H7 (cell line): ENCODE data around the gene ASCL3. TPM values are rescaled to one million over a fixed set of nuclear protein-coding genes. Genes with fewer than 3 reads are reported as not detected.

ENCODE experiments used
- DNase-seq: peaks from one replicate; pipeline ENCODE4 v3.0.0; 2012
- H3K27me3 ChIP-seq: 2 replicates; pipeline ENCODE4 v1.6.0; 2011; ENCODE audit warnings: mild to moderate bottlenecking, low read length; ENCODE audit not compliant: control insufficient read depth, insufficient read depth
- H3K36me3 ChIP-seq: replicated peaks from 2 replicates; pipeline ENCODE4 v1.5.1; 2011; ENCODE audit warnings: low read length; ENCODE audit not compliant: control insufficient read depth, insufficient read depth
- H3K4me3 ChIP-seq: 2 replicates; pipeline ENCODE4 v1.5.1; 2011; ENCODE audit warnings: low read depth, mild to moderate bottlenecking, control low read depth, low read length, moderate library complexity; ENCODE audit not compliant: insufficient read depth
- total RNA-seq: library from RNA; depleted of rRNA; stranded (reverse); fragments of >200 nt; shearing (Covaris generic); gene quantifications from 2 replicates; pipeline ENCODE4 v1.2.3, GENCODE V29; 2014

ASCL3 gene
- total RNA-seq, 1 experiment from 2014 or later: not detected

DNA sequence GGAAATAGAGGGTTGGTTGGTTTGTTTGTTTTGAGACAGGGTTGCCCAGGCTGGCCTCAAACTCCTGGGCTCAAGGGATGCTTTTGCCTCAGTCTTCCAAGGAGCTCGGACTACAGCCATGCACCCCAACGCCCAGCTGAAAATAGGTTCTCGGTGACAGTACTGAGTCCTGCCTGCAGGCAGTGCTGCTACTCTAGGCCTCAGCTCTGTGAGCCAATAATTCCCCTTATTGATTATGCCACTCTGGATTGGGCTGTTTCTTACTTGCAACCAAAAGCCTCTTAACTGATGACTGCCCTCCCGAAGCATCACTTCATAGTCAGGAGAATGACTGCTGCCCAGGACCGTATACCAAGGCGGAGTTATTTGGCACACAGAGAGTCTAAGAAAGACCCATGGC, 8.9 kb downstream of the ASCL3 start:
- peak; percentile 51 for DNase-seq
- no peaks in the 10 kb centered on the region for H3K27me3 ChIP-seq
- H3K4me3 ChIP-seq: no peak overlapping the region
- no peaks in the 10 kb centered on the region for H3K36me3 ChIP-seq

- Histone ChIP-seq H3K36me3 (no peaks in the 10 kb centered on the region), H3K4me3 (no peak within 1 kb of the TSS), H3K27me3 (no peaks in the 10 kb centered on the region)
- DNase-seq: peak; percentile 66
These were observed 10.1 kb downstream of the ASCL3 start, which contains the start of gene C11orf16 for GRCh38 chr11:8932564-8933180. TSS of gene C11orf16 (minus strand) at chr11:8932947. CDS start at chr11:8932308, 639 bp downstream.

GRCh38 chr11:8930456-8931175, 12.2 kb downstream of the ASCL3 start:
- no peaks in the 10 kb centered on the region for H3K27me3 ChIP-seq
- no peak overlapping the region for H3K4me3 ChIP-seq
- H3K36me3 ChIP-seq: no peaks in the 10 kb centered on the region
- no peak for DNase-seq

DNA sequence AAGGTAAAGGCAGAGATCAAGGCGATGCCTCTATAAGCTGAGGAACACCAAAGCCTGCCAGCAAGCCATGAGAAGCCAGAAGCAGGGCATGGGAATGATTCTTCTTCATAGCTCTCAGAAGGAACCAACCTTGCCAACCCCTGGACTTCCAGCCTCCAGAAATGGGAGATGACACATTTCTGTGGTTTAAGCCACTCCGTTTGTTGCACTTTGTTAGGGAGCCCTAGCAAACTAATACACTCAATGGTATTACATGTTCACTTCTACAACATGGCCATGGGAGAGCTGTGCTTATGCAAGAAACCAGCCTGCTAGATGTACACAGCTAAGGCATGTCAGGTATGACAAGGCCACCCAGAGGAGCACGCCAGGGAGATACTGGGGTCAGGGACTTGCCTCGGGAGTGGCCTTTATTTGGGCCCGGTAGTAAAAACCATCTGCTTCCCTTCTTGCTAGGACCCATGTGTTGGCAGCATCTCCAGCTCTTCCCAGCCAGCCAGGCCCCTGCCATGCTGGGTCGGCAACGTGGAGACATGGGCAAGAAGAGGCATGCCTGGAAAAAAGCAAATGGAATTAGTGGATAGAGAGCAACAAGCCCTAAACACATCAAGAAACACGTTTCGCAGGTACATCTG, 13.7 kb downstream of the ASCL3 start:
- no peaks in the 10 kb centered on the region for H3K36me3 ChIP-seq
- no peak for DNase-seq
- H3K27me3 ChIP-seq: no peaks in the 10 kb centered on the region
- H3K4me3 ChIP-seq: no peak overlapping the region

- Histone ChIP-seq H3K36me3 (no peaks in the 10 kb centered on the region), H3K4me3 (no peak overlapping the region)
- no peak for DNase-seq
These were observed 14.6 kb downstream of the ASCL3 start for GRCh38 chr11:8928205-8928604.

DNA sequence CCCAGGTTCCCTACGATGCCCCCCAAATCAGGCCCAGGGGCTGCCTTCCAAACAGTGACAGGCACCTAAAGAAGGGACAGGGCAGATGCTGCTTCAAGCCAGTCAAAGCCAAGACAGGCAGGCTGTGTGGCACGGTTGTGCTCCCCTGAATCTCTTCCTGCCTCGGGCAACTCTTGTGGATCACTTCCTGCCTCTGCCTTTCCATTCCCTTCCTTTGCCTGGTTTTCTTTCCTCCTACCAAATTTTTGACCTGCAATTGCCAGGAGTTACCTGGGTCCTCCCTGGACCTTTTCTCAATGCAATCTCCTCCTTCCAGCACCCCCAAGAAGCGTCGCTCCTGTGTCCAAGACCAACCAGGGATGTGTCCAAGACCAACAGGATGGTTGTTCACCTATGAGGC, 15.6 kb downstream of the ASCL3 start:
- Histone ChIP-seq H3K4me3 (no peak overlapping the region), H3K27me3 (no peaks in the 10 kb centered on the region), H3K36me3 (no peaks in the 10 kb centered on the region; the same call in 1 of the 2 replicates)
- no peak for DNase-seq

More at GRCh38 chr11:8928205-8928604, 14.6 kb downstream of the ASCL3 start:
- H3K27me3 ChIP-seq: no peaks in the 10 kb centered on the region

DNA sequence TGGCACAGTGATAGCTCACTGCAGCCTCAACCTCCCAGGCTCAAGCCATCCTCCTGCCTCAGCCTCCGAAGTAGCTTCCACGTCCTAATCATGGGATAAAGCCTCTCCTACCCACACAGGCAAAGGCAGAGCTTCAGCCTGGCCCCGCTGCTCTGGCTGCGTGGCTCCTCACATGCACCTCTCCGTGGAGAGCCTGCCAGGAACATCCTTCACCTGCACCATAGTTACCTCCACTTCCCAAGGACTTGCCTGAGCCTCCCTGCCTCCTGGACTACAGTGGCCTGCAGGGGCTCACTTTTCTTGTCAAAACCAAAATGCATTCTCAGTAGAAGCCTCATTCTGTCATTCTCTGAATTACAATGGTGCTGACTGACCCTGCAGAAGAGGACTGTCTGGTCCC, 16.6 kb downstream of the ASCL3 start:
- no peak overlapping the region for H3K4me3 ChIP-seq
- peaks cover 2% of the 10 kb centered on the region for H3K36me3 ChIP-seq
- no peaks in the 10 kb centered on the region for H3K27me3 ChIP-seq
- no peak for DNase-seq

GRCh38 chr11:8925711-8926110, 17.1 kb downstream of the ASCL3 start:
- Histone ChIP-seq H3K27me3 (no peaks in the 10 kb centered on the region), H3K4me3 (no peak overlapping the region), H3K36me3 (peaks cover 2% of the 10 kb centered on the region)
- no peak for DNase-seq

- no peaks in the 10 kb centered on the region for H3K27me3 ChIP-seq
- DNase-seq: no peak
- no peak overlapping the region for H3K4me3 ChIP-seq
- H3K36me3 ChIP-seq: peaks cover 6% of the 10 kb centered on the region
These were observed 20.1 kb downstream of the ASCL3 start for GRCh38 chr11:8922691-8923090.

GRCh38 chr11:8917157-8917825, 25.5 kb downstream of the ASCL3 start:
- DNase-seq: peak; percentile 55
- H3K27me3 ChIP-seq: no peaks in the 10 kb centered on the region
- H3K36me3 ChIP-seq: peaks cover 8% of the 10 kb centered on the region
- H3K4me3 ChIP-seq: no peak overlapping the region

DNA sequence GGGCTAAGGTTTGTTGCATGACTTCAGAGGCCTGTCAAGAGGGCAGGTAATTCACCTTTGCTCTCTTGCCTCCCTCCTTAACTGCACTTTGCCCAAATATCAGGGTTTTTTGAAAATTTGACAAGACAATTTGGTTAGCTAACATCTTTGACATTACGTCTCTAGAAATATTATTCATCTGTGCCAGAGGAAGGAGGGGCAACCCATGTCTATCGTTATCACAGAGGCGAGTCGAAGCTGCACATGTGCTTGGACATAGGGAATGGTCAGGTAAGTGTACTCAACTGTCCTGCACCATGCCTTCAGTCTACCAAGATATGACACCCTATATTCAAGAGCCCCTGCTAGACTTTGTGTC, 28.2 kb downstream of the ASCL3 start:
- H3K27me3 ChIP-seq: peaks cover 4% of the 10 kb centered on the region
- DNase-seq: no peak
- peaks cover 4% of the 10 kb centered on the region for H3K36me3 ChIP-seq
- no peak overlapping the region for H3K4me3 ChIP-seq

- peaks cover 4% of the 10 kb centered on the region for H3K36me3 ChIP-seq
- no peak overlapping the region for H3K4me3 ChIP-seq
- peaks cover 7% of the 10 kb centered on the region for H3K27me3 ChIP-seq
- DNase-seq: peak; percentile 73
These were observed 28.7 kb downstream of the ASCL3 start for GRCh38 chr11:8913961-8914660.

- Histone ChIP-seq H3K36me3 (no peaks in the 10 kb centered on the region), H3K4me3 (peak within 1 kb of the TSS; percentile 87), H3K27me3 (peaks cover 10% of the 10 kb centered on the region)
- DNase-seq: peak; percentile 99
These were observed 31.6 kb downstream of the ASCL3 start, which contains the start of gene AKIP1 for GRCh38 chr11:8911029-8911823. TSS of gene AKIP1 (plus strand) at chr11:8911189. CDS start at chr11:8911450, 261 bp downstream.
